Smooth muscle cell (in vitro differentiated cells): ENCODE data around the gene URB2. TPM values are rescaled to one million over a fixed set of nuclear protein-coding genes. Genes with fewer than 3 reads are reported as not detected.

Experiments
- DNase-seq: peaks from one replicate; lab custom pipeline; 2025; ENCODE audit not compliant: unreplicated experiment; lab: John Stamatoyannopoulos, UW
- H2AFZ ChIP-seq: fragments of 200-600 bp; sonication (generic); 2 replicates; pipeline ENCODE4 v1.6.0; 2016; ENCODE audit warnings: antibody characterized with exemption, low read depth, mild to moderate bottlenecking
- H3F3A ChIP-seq: fragments of 200-600 bp; sonication (generic); 2 replicates; pipeline ENCODE4 v1.6.0; 2017; ENCODE audit warnings: antibody characterized with exemption, low read depth
- H3K27ac ChIP-seq: fragments of 200-600 bp; sonication (generic); 2 replicates; pipeline ENCODE4 v1.5.1; 2016; ENCODE audit warnings: low read depth, mild to moderate bottlenecking
- H3K27me3 ChIP-seq: fragments of 200-600 bp; sonication (generic); 2 replicates; pipeline ENCODE4 v1.6.1; 2016; ENCODE audit warnings: low read depth, mild to moderate bottlenecking
- H3K36me3 ChIP-seq: fragments of 200-600 bp; sonication (generic); 2 replicates; pipeline ENCODE4 v1.5.1; 2016; ENCODE audit warnings: low read depth
- H3K4me1 ChIP-seq: fragments of 200-600 bp; sonication (generic); 2 replicates; pipeline ENCODE4 v1.5.1; 2016; ENCODE audit warnings: low read depth
- H3K4me2 ChIP-seq: fragments of 200-600 bp; sonication (generic); 2 replicates; pipeline ENCODE4 v1.6.0; 2016; ENCODE audit warnings: mild to moderate bottlenecking
- H3K4me3 ChIP-seq: fragments of 200-600 bp; sonication (generic); 2 replicates; pipeline ENCODE4 v1.5.1; 2016; ENCODE audit warnings: mild to moderate bottlenecking
- H3K79me2 ChIP-seq: fragments of 200-600 bp; sonication (generic); 2 replicates; pipeline ENCODE4 v1.6.0; 2016; ENCODE audit warnings: low read depth, mild to moderate bottlenecking
- H3K9ac ChIP-seq: fragments of 200-600 bp; sonication (generic); 2 replicates; pipeline ENCODE4 v1.6.0; 2016; ENCODE audit warnings: low read depth
- H3K9me3 ChIP-seq: fragments of 200-600 bp; sonication (generic); replicated peaks from 2 replicates; pipeline ENCODE4 v1.5.1; 2016; ENCODE audit warnings: low read depth
- H4K20me1 ChIP-seq: fragments of 200-600 bp; sonication (generic); 2 replicates; pipeline ENCODE4 v1.6.0; 2016; ENCODE audit warnings: low read depth
- CTCF ChIP-seq: fragments of 200-600 bp; sonication (generic); IDR thresholded peaks from 2 replicates; pipeline ENCODE4 v1.5.1; 2017; ENCODE audit warnings: borderline replicate concordance, mild to moderate bottlenecking, antibody characterized with exemption; ENCODE audit not compliant: insufficient read depth, poor library complexity, severe bottlenecking
- WGBS: methylation state at CpG from one replicate; pipeline ENCODE4 v1.1.7; 2016; ENCODE audit warnings: low lambda C conversion rate; 5-methylcytosine and 5-hydroxymethylcytosine counted together
- polyA plus RNA-seq: library from polyadenylated mRNA; unstranded; fragments of >200 nt; fragmentation: Nextera tagmentation; extraction: Ambion mirVana; gene quantifications from 2 replicates; pipeline ENCODE4 v1.2.1, GENCODE V29; 2016
- total RNA-seq: library from RNA; depleted of rRNA; stranded (reverse); fragments of >200 nt; gene quantifications from 2 replicates; pipeline ENCODE4 v1.2.3, GENCODE V29; 2014

The URB2 gene
- total and polyA plus RNA-seq, 2 experiments from 2014 or later: 1.9 to 4.2 TPM

GRCh38 chr1:229596925-229597699 lies 28.9 kb upstream of the URB2 start:
- TF ChIP-seq CTCF: no peak
- Histone ChIP-seq H3K9ac (no peak overlapping the region), H3K9me3 (no peaks in the 10 kb centered on the region), H3K4me3 (no peak overlapping the region), H3K27ac (peak overlapping the region; percentile 61), H3K4me2 (no peak overlapping the region), H3K36me3 (peaks cover 3% of the 10 kb centered on the region), H3K27me3 (no peaks in the 10 kb centered on the region), H3F3A (no peaks in the 10 kb centered on the region), H4K20me1 (peaks cover 18% of the 10 kb centered on the region), H3K4me1 (no peaks in the 10 kb centered on the region), H3K79me2 (peaks cover 5% of the 10 kb centered on the region), H2AFZ (no peak overlapping the region)
- WGBS: 65% methylated on average over 7 of the region's 7 CpGs
- no peak for DNase-seq

GRCh38 chr1:229597877-229598276 lies 28.2 kb upstream of the URB2 start:
- no peak for TF ChIP-seq CTCF
- WGBS: 78% methylated on average over 3 of the region's 3 CpGs
- Histone ChIP-seq H2AFZ (no peak overlapping the region), H3K27me3 (no peaks in the 10 kb centered on the region), H3K27ac (peak overlapping the region; percentile 61), H3K9me3 (no peaks in the 10 kb centered on the region), H3K4me1 (no peaks in the 10 kb centered on the region), H3K4me2 (no peak overlapping the region), H3K4me3 (no peak overlapping the region), H4K20me1 (peaks cover 18% of the 10 kb centered on the region), H3K9ac (no peak overlapping the region), H3K79me2 (peaks cover 5% of the 10 kb centered on the region), H3K36me3 (peaks cover 4% of the 10 kb centered on the region), H3F3A (no peaks in the 10 kb centered on the region)
- DNase-seq: no peak

DNA sequence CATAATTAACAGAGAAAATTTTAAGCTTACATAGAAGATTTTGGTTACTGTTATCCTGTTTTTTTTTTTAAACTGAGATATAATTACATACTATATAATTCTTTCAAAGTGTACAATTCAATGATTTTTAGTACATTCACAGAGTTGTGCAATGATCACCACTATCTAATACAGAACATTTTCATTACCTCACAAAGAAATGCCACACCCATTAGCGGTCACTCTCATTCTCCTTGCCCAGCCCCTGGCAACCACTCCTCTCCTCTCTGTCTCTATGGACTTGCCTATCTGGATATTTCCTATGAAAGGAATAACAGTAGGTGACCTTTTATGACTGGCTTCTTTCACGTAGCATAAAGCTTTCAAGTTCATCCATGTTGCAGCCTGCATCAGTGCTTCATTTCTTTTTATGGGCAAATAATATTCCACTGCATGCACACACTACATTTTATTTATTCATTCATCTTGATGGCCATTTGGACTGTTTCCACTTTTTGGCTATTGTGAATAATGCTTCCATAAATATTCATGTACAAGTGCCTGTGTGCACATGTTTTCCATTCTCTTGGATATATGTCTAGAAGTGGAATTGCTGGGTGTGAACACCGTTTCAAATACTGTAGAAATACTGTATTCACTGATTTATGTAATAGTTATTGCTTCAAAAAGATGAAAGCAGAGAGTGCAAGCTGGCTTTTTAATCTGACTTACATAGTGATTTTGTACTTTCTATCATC lies 26.7 kb upstream of the URB2 start:
- no peaks in the 10 kb centered on the region for H3K4me1 ChIP-seq
- H3K27ac ChIP-seq: no peak overlapping the region
- H4K20me1 ChIP-seq: peaks cover 18% of the 10 kb centered on the region
- no peaks in the 10 kb centered on the region for H3F3A ChIP-seq
- peaks cover 4% of the 10 kb centered on the region for H3K36me3 ChIP-seq
- H3K9ac ChIP-seq: no peak overlapping the region
- DNase-seq: no peak
- H3K4me2 ChIP-seq: no peak overlapping the region
- H3K4me3 ChIP-seq: no peak overlapping the region
- no peaks in the 10 kb centered on the region for H3K27me3 ChIP-seq
- TF ChIP-seq CTCF: no peak
- WGBS: 97% methylated on average over 3 of the region's 3 CpGs
- H2AFZ ChIP-seq: no peak overlapping the region
- peaks cover 5% of the 10 kb centered on the region for H3K79me2 ChIP-seq
- H3K9me3 ChIP-seq: no peaks in the 10 kb centered on the region

DNA sequence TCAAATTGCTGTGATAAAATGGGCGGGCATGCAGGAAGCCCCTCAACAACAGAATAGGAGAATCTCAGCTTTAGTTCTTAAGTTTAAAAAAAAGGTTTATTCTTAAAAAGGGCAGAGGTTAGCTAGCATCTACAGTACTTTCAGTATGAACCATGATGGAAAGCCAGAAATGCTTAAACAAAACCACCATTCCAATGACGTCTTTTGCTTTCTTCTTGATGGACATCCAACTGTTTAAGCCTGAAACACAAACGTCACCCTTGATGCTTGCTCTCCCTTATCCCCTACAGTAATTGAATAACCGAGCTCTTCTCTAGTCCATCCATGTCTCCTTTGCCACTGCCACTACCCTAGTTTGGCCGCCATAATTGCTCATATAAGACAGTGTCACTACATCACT lies 25.8 kb upstream of the URB2 start:
- Histone ChIP-seq H3F3A (no peaks in the 10 kb centered on the region), H3K79me2 (peaks cover 5% of the 10 kb centered on the region), H3K4me1 (no peaks in the 10 kb centered on the region), H3K4me3 (no peak overlapping the region), H2AFZ (no peak overlapping the region), H3K27ac (no peak overlapping the region), H3K9ac (no peak overlapping the region), H4K20me1 (peaks cover 18% of the 10 kb centered on the region), H3K4me2 (no peak overlapping the region), H3K9me3 (no peaks in the 10 kb centered on the region), H3K27me3 (no peaks in the 10 kb centered on the region), H3K36me3 (peaks cover 4% of the 10 kb centered on the region)
- WGBS: 98% methylated on average over 5 of the region's 5 CpGs
- DNase-seq: no peak
- no peak for TF ChIP-seq CTCF
